Measurements from ENCODE around the gene URB1.

Gene URB1

DNA sequence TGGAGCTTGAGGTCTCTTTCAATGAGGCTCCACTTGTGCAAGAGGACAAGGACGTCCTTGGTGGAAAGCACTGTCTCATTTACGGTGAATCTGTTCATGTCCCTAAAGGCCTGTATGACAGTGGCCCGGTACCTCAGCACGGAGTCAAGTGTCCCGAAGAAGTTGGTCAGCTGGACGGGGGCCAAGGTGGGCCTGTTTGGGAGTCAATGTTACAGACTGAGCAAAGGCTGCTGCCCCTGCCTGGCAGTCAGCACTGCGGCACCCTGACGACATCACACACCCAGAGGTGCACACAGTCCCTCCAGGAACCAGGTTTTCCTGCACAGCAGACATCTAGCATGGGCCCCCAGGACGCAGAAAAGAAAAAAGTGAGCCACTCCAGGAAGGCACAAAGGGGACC lies 75.1 kb downstream of the URB1 start:
- H3K27me3 ChIP-seq (ENCODE audit: insufficient read depth, low read length, poor library complexity, severe bottlenecking), result no peaks in the 10 kb centered on the region
- no peaks in the 10 kb centered on the region for H3K79me2 ChIP-seq (ENCODE audit: insufficient read depth, low read length)
- H3K36me3 ChIP-seq (ENCODE audit: insufficient read depth, low read length), result peaks cover 19% of the 10 kb centered on the region; the same call in 1 of the 2 replicates
- H3K4me3 ChIP-seq (ENCODE audit: low read length, poor library complexity, severe bottlenecking), result no peak overlapping the region
- no peaks in the 10 kb centered on the region for H3F3A ChIP-seq (ENCODE audit: low read depth)
- H2AFZ ChIP-seq (ENCODE audit: low read length), result no peak overlapping the region
- no peaks in the 10 kb centered on the region for H4K20me1 ChIP-seq (ENCODE audit: insufficient read depth, low read length, poor library complexity, severe bottlenecking)
- H3K9ac ChIP-seq (ENCODE audit: low read depth, low read length, poor library complexity, severe bottlenecking), result no peak overlapping the region
- no peaks in the 10 kb centered on the region for H3K9me3 ChIP-seq (ENCODE audit: insufficient read depth, low read depth, low read length)
- no peak for TF ChIP-seq EZH2phosphoT487 (IDR thresholded peaks at IDR 0.05; ENCODE audit: borderline replicate concordance)
- TF ChIP-seq, protein P1, sequence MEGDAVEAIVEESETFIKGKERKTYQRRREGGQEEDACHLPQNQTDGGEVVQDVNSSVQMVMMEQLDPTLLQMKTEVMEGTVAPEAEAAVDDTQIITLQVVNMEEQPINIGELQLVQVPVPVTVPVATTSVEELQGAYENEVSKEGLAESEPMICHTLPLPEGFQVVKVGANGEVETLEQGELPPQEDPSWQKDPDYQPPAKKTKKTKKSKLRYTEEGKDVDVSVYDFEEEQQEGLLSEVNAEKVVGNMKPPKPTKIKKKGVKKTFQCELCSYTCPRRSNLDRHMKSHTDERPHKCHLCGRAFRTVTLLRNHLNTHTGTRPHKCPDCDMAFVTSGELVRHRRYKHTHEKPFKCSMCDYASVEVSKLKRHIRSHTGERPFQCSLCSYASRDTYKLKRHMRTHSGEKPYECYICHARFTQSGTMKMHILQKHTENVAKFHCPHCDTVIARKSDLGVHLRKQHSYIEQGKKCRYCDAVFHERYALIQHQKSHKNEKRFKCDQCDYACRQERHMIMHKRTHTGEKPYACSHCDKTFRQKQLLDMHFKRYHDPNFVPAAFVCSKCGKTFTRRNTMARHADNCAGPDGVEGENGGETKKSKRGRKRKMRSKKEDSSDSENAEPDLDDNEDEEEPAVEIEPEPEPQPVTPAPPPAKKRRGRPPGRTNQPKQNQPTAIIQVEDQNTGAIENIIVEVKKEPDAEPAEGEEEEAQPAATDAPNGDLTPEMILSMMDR (conservative IDR thresholded peaks at IDR 0.05; ENCODE audit: low read length), result no peak
- no peaks in the 10 kb centered on the region for H3K9me2 ChIP-seq (replicated peaks; ENCODE audit: low read depth, low read length)
- no peaks in the 10 kb centered on the region for H3K4me1 ChIP-seq (ENCODE audit: insufficient read depth, low read length, poor library complexity, severe bottlenecking)
- no peak overlapping the region for H3K4me2 ChIP-seq (ENCODE audit: low read depth, low read length, poor library complexity, severe bottlenecking)

DNA sequence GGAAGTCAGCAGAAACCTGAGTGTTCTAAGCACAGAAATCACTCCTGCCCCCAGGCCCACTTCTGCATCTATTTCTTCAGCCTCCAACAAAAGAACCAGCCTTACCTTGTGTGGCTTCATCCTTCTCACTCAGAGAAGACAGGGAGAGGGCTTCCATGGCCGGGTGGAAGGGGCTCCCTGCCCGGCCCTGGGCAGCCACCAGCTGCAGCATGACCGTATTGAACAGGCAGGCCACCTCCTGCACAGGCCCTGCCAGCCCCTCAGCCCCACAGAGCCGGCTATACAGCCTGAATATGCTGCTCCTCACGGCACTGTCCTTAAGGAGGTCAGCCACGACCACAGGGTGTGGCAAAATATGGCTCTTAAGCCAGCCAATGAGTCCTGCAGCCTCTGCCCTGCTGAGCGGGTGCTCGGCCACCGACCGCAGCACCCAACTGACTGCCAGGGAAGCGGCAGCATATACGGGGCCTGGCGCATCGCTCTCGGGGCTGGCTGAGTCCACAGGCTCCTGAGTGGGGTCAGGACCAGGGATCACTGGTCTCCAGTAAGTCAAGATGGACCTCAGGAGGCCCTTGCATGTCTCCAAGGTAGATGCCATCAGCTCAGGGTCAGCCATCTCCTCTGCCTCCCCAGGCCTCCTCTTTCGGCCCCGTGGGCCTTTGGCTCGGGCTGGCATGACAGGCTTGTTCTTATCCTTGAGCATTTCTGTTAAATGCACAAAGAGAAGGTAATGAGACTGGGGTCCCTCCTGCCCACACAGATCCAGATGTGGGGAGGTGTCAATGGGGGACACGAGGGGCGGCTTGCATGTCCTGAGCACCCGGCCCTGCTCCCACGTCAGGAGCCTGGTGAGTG lies 76.2 kb downstream of the URB1 start:
- Histone ChIP-seq H3K36me3 (ENCODE audit: insufficient read depth, low read length) (peaks cover 16% of the 10 kb centered on the region; the same call in 1 of the 2 replicates), H3K9me3 (ENCODE audit: insufficient read depth, low read depth, low read length) (no peaks in the 10 kb centered on the region), H3K4me2 (ENCODE audit: low read depth, low read length, poor library complexity, severe bottlenecking) (no peak overlapping the region), H3K79me2 (ENCODE audit: insufficient read depth, low read length) (no peaks in the 10 kb centered on the region), H3K9me2 (replicated peaks; ENCODE audit: low read depth, low read length) (no peaks in the 10 kb centered on the region), H3F3A (ENCODE audit: low read depth) (no peaks in the 10 kb centered on the region), H2AFZ (ENCODE audit: low read length) (no peak overlapping the region), H4K20me1 (ENCODE audit: insufficient read depth, low read length, poor library complexity, severe bottlenecking) (no peaks in the 10 kb centered on the region), H3K4me1 (ENCODE audit: insufficient read depth, low read length, poor library complexity, severe bottlenecking) (no peaks in the 10 kb centered on the region), H3K9ac (ENCODE audit: low read depth, low read length, poor library complexity, severe bottlenecking) (no peak overlapping the region), H3K4me3 (ENCODE audit: low read length, poor library complexity, severe bottlenecking) (no peak overlapping the region), H3K27me3 (ENCODE audit: insufficient read depth, low read length, poor library complexity, severe bottlenecking) (no peaks in the 10 kb centered on the region)
- TF ChIP-seq EZH2phosphoT487 (IDR thresholded peaks at IDR 0.05; ENCODE audit: borderline replicate concordance), result no peak
- TF ChIP-seq, protein P1 (conservative IDR thresholded peaks at IDR 0.05; ENCODE audit: low read length), result no peak

DNA sequence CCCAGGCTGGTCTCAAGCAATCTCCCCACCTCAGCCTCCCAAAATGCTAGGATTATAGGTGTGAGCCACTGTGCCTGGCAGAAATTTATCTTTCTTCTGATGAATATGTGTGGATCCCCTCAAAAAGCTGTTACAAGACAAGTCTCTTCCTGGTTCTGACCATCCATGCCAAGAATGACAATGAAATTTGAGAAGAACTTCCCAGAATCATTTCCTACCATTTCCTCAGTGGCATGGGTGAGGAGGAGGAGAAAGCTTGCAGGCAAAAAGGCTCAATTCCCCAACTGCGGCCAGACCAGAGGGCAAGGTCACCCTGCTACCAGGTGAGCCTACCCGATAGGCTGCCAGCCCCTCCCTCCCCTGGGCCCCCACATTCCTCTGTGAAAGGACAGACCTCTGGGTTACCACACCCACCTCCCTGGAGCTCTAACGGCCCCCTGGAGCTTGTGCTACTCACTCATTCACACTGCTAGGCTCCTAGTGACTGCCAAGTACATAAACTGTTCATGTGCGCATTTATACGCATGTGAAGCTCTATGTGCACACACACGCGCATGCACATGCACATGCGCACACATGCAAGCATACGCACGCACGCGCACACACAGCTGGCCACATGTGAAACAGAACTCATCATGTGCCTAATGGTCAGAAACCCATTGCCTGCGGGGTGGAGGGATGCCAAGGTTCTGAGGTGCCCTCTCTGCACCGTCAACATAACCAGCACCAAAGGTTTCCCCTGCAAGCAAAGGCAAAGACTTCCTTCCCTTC lies 77.1 kb downstream of the URB1 start:
- H3K9me3 ChIP-seq (ENCODE audit: insufficient read depth, low read depth, low read length), result no peaks in the 10 kb centered on the region
- H3K79me2 ChIP-seq (ENCODE audit: insufficient read depth, low read length), result no peaks in the 10 kb centered on the region
- H3F3A ChIP-seq (ENCODE audit: low read depth), result no peaks in the 10 kb centered on the region
- H3K27me3 ChIP-seq (ENCODE audit: insufficient read depth, low read length, poor library complexity, severe bottlenecking), result no peaks in the 10 kb centered on the region
- no peak overlapping the region for H3K4me2 ChIP-seq (ENCODE audit: low read depth, low read length, poor library complexity, severe bottlenecking)
- H3K4me1 ChIP-seq (ENCODE audit: insufficient read depth, low read length, poor library complexity, severe bottlenecking), result no peaks in the 10 kb centered on the region
- H3K36me3 ChIP-seq (ENCODE audit: insufficient read depth, low read length), result peaks cover 8% of the 10 kb centered on the region; the same call in 1 of the 2 replicates
- no peak overlapping the region for H2AFZ ChIP-seq (ENCODE audit: low read length)
- no peaks in the 10 kb centered on the region for H3K9me2 ChIP-seq (replicated peaks; ENCODE audit: low read depth, low read length)
- no peak overlapping the region for H3K9ac ChIP-seq (ENCODE audit: low read depth, low read length, poor library complexity, severe bottlenecking)
- H4K20me1 ChIP-seq (ENCODE audit: insufficient read depth, low read length, poor library complexity, severe bottlenecking), result no peaks in the 10 kb centered on the region
- no peak overlapping the region for H3K4me3 ChIP-seq (ENCODE audit: low read length, poor library complexity, severe bottlenecking)
- TF ChIP-seq, protein P1 (conservative IDR thresholded peaks at IDR 0.05; ENCODE audit: low read length), result no peak
- TF ChIP-seq EZH2phosphoT487 (IDR thresholded peaks at IDR 0.05; ENCODE audit: borderline replicate concordance), result no peak

All from Loucy (cell line).